ENCODE results near the gene FABP6.
A peak's percentile ranks its signal among the peaks of the same experiment; 100 is the strongest.
"Not testable (repeated sequence)": the region's sequence is repeated elsewhere in the genome, so short reads cannot be mapped to it uniquely, and the experiment has no call there.

FABP6 gene, protein sequence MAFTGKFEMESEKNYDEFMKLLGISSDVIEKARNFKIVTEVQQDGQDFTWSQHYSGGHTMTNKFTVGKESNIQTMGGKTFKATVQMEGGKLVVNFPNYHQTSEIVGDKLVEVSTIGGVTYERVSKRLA
- total RNA-seq: 0 reads per million in 3 experiments

DNA sequence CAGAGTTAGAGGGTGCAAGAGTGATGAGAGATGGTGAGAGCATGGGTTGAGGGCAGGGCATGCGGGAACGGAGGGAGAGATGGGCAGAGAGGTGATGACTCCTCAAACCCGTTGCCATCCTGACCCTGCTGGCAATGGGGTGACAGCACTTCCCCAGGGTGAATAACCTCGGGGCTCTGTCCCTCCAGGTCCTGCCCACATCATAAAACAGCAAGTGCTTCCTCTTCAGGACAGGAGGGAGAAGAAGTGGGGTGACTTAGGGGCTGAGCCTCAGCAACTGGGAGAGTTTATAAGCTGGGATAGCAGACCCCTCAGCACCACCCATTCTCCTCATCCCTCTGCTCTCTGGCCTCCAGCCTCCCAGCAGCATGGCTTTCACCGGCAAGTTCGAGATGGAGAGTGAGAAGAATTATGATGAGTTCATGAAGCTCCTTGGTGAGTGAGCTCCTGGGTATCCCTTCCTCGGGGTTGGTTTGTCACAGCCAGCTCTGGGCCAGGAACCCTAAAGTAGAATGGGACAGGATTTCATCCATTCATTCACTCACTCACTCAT, at the start of gene FABP6:
TSS of gene FABP6 (plus strand) at position 317 of the 553 bp plus-strand sequence. CDS start at position 369, 52 bp downstream.
- no peak for DNase-seq

GRCh38 chr5:160180931-160181330, 48.4 kb upstream of the FABP6 start:
- no peak for DNase-seq

GRCh38 chr5:160181965-160182622, 47.2 kb upstream of the FABP6 start:
- no peak for DNase-seq

DNA sequence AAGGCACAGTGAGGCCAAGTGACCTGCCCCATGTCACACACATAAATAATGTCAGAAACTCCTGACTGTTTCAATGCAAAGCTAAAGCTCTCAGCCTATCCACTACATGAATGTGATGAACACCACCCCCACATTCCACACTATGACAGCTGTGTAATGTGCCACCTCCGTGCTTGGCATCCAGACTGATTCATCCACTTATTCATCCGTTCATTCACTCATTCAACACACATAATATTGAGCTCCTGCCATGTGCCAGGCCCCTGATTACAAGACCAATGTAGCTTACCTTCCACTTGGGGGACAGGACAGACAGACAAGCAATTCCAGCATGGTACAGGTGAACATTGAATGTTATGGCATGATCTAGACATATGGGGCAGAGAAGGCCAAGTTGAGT, 46.2 kb upstream of the FABP6 start:
- DNase-seq: no peak

- DNase-seq: no peak
Measured at GRCh38 chr5:160185626-160186360, 43.5 kb upstream of the FABP6 start.

DNA sequence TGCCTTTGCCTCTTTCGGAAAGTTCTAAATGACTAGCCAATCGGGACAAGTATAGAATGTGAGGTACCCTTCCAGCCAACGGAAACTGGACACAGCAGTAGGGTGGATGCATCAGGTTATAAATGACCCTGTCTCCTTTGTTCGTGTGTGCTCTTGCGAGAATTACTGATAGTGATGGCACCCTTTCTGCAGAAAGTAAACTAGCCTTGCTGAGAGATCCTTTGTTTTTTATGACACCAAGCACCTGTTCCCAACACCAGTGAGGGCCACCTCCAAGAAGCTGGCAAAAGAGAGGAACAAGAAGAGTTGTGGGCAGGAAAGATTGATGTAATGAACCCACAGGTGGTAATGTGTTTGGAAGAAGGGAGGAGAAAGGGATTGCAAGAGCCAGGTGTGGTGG, 42.8 kb upstream of the FABP6 start:
- DNase-seq: no peak

- DNase-seq: no peak
Measured at GRCh38 chr5:160187091-160187490, 42.2 kb upstream of the FABP6 start.

GRCh38 chr5:160188141-160189015, 40.9 kb upstream of the FABP6 start:
- no peak for DNase-seq

- no peak for DNase-seq
Measured at GRCh38 chr5:160192424-160192823, 36.9 kb upstream of the FABP6 start.

- not testable (repeated sequence) for DNase-seq
Measured at GRCh38 chr5:160193076-160193475, 36.2 kb upstream of the FABP6 start.

- DNase-seq: not testable (repeated sequence)
Measured at GRCh38 chr5:160193790-160194189, 35.5 kb upstream of the FABP6 start.

DNA sequence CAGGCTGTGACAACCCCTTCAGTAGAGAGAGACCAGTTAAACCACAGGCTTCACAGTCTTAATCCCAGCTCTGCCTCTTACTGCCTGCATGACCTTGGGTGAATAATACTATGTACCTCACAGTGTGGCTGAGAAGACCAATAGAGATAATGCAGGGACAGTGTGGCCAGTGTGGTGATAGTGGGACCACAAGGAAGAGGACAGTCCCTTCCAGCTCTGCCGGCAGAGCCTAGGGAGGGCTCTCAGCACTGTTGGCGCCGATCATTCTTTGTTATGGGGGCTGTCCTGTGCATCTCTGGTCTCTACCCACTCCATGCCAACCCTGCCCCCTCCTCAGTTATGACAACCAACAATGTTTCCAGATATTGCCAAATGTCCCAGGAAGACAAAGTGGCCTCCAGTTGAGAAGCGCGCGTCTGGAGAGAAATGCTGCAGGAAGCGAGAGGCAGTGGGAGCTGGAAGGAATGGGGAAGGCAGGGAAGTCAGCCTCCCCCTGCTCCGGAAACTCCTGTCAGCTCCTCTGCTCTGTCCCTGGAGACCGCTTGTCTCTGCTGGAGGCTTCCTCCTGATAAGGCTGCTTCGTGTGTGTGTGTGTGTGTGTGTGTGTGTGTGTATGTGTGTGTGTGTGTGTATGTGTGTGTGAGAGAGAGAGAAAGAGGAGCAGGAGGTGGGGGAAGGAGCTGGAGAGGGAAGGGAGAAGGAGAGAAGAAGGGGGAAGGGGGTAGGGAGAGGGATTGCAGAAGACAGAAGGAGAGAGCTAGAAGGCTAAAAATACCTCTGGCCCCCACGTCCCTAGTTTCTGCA, 31.8 kb upstream of the FABP6 start:
- no peak for DNase-seq

DNA sequence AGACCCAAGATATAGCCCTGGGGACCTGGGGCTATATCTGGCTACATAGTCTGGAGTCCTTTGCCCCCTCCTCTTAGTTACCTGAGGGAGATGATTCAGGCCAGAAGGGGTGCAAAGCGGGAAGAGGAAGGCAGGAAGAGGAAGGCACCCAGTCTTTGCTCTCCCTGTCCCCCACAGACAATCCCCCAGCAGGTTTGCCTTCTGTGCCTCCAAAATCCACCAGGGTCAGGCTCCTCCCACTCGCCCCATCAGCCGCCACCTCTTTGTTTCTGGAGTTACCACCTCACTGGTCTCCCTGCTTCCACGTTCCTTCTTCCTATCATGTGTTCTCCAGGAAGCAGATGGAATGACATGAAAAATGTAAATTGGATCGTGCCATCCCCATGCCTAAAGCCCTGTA, 31.2 kb upstream of the FABP6 start:
- no peak for DNase-seq

DNA sequence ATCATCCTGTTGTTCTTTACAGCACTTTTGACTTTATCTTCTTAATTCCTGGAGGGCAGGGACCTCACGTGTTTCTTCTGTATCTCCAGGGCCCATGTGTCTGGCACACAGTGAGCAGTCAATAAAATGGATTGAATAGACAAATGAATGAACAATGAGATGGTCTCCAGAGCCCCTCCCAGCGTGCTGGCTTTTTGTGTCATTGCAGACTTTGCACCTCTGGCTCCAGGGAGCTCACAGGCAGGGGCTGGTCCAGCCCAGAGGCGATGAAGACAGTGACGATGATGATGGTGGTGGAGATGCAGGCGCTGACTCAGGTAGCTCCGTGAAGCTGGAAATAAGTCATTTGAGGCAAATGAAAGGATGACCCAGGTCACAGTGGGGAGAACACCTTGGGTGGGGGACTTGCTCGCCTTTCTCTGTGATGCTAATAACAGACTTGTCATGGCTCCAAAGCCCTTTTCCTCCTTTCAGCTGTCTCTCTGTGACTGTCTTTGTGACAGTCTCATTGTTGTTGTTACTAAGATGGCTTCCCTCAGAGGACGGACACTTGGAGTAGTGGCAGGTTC, 30.4 kb upstream of the FABP6 start:
- no peak for DNase-seq

DNA sequence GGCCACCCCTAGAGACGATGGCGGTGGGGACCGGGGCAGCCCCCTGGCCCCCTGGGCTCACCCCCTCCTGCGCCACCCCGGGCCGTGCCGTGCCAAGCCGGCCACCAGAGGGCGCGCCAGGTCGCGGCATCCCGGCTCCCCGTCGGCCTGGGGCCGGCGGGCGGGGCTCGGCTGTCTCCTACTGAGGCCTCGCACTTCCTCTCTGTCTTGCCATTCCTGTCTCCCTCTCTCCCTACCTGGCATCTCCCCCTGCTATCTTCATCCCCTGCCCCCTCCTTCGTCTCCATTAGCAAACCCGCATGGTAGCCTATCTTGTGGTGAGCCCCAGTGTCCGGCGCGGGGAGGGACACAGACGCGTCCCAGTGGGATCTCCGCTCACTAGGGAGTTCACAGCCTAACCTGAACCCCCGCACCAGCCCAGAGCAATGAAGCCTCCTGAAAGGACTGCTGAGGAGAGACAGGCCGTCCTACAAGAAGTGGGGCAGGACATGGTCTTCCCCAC, 29.8 kb upstream of the FABP6 start:
- peak; percentile 49 for DNase-seq

- DNase-seq: no peak
Measured at GRCh38 chr5:160207061-160207460, 22.2 kb upstream of the FABP6 start.

DNA sequence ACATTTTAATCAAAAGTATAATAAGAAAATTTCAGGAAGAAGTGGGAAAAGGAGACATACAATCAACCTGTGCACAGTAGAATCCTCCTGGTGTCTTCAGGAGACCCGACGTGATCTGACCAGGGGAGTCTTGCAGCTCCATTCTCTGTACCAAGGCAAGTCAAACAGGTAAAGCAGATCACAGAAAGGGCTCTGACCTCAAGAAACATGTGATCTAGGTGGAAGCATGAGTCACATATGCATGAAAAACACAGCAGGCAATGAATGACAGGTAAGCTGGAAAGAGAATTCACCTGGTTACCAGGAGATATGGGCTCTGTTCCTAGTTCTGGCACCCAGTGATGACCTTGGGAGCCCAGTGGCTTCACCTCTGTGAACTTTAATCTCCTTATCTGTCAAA, 19.4 kb upstream of the FABP6 start:
- no peak for DNase-seq

GRCh38 chr5:160210606-160211005, 18.7 kb upstream of the FABP6 start:
- DNase-seq: no peak

DNA sequence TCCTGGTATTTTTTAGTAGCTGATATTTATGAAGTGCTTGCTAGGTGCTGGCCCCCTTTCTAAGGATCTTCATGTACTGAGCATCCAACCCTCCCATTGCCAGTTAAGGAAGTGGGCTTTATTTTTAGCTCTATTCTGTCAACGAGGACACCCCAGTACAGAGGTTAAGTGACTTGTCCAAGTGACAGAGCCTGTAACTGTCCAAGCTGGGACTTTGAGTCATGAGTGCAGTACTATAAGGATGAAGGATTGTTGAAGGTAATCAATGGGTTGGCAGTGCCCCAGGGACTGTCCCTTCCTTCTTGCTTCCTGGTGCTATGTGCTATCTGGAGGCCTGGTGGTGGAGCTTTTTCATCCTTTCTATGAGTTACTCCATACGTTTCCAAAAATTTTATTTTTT, 18.0 kb upstream of the FABP6 start:
- no peak for DNase-seq

GRCh38 chr5:160213537-160213936, 15.8 kb upstream of the FABP6 start:
- no peak for DNase-seq

DNA sequence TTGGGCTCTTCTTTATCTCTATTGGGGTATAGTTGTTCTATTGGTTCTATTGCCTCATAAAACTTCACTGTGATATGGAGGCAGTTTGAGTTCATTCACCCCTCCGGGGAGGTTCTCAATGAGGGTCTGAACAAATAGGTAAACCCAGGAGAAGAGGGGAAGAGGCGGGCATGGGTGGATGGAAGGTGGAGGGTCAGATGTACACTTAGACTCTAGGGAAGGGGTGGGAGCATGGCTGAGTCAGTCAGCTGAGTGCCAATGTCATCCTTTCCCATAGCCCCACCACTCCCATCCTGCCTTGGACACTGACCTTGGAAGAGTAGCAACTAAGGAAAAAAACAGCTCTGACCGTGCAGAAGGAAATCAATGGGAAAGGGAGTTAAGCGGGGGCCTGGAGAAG, 9.9 kb upstream of the FABP6 start:
- no peak for DNase-seq

All from central memory CD4-positive, alpha-beta T cell (primary cell).